HG02870 (cell line): ENCODE results near the gene PNPO.
"Not testable (repeated sequence)": the region's sequence is repeated elsewhere in the genome, so short reads cannot be mapped to it uniquely, and the experiment has no call there.

ENCODE experiments used
- ATAC-seq: cut with Tn5 transposase; IDR thresholded peaks from one replicate; pipeline ENCODE4 v1.9.1; 2021; ENCODE audit warnings: mild to moderate bottlenecking, moderate library complexity; ENCODE audit not compliant: unreplicated experiment

The PNPO gene

DNA sequence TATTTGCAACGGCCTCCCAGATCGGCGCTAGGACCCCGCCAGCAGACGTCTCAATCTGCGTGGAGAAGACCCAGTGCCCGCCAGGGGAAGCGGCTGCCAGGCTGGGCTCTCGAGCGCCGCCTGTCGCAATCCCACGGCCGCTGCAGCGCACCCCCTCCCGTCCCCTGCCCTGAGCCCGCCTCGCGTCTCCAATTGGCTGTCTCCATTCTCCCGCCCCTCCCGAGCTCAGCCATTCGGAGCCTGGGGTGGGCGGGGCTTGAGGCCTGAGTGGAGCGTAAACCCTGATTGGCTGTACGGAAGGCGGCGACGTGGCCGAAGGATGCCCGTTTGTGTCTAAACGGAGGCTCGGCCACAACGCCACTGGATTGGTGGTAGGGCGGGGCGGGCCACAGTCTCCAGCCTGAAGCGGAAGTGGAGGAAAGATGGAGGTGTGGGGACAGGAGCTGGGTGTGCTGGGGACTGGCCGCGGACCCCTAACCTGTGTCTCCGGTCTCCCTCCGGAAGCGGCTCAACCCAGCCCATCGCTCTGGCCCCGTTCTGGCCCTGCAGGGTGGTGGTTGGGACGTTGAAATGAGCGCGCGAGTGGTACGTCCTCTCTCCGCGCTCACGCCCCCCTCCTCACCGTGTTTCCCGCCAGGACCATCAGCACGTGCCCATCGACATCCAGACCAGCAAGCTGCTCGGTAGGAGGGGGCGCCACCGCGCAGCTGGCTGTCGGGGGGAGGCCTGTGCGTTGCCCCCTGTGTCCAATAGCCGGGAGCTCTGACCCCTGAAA is 29.5 kb downstream of the PNPO start, which contains the start of gene CDK5RAP3:
CDK5RAP3 (plus strand) TSS at position 389 of the 775 bp plus-strand sequence; CDS start at position 423, 34 bp downstream.
- ATAC-seq, result peak; percentile 94

DNA sequence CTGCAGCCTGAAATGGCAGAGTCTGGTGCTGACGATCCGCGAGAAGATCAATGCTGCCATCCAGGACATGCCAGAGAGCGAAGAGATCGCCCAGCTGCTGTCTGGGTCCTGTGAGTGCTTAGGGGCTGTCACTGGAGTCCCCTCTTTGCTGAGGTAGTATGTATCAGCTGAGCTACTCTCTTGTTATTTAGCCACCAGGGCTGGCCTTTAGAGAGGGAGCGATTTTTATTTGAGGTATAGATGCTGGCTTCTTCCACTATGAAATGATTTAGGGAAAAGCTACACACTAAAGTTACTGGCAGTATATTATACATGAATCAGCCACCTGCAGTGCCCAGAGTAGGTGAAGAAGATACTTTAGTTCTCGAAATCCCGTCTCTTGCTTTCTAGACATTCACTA is 32.2 kb downstream of the PNPO start:
- no peak for ATAC-seq

DNA sequence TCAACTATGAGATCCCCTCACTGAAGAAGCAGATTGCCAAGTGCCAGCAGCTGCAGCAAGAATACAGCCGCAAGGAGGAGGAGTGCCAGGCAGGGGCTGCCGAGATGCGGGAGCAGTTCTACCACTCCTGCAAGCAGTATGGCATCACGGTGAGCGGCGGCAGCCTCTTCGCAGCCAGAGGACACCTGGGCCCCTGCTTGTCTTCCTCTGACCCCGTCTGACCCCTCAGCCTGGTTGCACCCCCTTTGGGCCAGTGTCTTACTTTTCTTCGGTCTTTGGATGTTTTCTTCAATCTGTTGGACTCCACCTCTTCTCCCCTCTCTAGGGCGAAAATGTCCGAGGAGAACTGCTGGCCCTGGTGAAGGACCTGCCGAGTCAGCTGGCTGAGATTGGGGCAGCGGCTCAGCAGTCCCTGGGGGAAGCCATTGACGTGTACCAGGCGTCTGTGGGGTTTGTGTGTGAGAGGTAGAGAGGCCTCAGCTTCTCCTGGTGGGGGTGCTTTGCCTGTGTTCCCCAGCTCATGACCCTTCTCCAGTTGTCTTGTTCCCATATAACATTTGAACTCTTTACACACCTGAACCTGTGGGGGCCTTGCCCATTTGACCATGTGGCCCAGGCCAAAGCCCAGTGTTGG is 33.9 kb downstream of the PNPO start:
- no peak for ATAC-seq

DNA sequence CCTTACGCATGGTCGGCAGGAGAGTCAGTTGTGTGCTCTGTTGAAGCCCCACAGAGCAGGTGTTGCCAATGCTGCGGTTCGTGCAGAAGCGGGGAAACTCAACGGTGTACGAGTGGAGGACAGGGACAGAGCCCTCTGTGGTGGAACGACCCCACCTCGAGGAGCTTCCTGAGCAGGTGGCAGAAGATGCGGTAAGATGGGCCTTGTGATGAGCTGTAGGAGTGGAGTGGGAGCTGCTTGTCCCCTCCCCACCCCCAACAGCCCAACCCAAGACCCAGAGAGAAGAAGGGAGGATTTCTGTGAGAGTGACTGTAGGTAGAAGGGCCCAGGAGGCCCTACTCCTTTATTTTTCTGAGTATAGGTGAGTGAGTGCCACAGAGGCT is 34.4 kb downstream of the PNPO start:
- no peak for ATAC-seq

DNA sequence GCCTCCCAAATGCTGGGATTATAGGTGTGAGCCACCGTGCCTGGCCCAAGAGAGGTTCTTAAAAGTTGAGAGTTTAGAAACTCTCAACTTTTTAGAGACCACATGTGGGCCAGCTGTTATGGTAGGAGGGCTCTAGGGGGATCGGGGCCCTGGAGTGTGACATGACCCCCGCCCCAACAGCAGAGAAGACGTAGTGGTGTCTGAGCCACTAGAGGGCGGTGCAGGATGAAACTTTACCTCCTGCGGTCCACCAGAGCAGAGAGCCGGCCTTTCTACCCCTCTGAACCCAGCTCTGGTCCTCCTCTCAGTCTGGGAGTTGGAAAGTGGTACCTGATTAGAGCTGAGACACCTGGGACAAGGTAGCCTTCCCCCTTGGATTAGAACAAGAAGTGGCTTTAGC is 37.0 kb downstream of the PNPO start:
- ATAC-seq, result no peak

DNA sequence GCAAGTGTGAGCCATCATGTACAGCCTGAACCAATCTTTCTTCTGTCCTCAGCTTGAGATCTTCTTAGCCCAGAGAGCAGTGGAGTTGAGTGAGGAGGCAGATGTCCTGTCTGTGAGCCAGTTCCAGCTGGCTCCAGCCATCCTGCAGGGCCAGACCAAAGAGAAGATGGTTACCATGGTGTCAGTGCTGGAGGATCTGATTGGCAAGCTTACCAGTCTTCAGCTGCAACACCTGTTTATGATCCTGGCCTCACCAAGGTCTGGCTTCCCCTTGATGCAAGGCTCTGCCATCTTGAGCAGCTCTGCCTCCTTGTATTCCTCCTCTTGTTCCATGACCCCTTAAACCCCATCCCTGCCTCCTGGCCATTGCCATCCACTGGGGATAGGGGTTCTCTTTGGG is 39.2 kb downstream of the PNPO start:
- no peak for ATAC-seq

DNA sequence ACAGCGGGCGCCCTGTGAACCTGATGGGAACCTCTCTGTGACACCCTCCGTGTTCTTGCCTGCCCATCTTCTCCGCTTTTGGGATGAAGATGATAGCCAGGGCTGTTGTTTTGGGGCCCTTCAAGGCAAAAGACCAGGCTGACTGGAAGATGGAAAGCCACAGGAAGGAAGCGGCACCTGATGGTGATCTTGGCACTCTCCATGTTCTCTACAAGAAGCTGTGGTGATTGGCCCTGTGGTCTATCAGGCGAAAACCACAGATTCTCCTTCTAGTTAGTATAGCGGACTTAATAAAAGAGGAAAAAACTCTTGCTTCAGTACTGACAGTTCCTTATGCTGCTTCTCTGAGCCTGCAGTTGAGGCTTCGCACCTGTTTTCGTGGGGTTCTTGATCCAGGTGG is 40.1 kb downstream of the PNPO start:
- ATAC-seq, result no peak

DNA sequence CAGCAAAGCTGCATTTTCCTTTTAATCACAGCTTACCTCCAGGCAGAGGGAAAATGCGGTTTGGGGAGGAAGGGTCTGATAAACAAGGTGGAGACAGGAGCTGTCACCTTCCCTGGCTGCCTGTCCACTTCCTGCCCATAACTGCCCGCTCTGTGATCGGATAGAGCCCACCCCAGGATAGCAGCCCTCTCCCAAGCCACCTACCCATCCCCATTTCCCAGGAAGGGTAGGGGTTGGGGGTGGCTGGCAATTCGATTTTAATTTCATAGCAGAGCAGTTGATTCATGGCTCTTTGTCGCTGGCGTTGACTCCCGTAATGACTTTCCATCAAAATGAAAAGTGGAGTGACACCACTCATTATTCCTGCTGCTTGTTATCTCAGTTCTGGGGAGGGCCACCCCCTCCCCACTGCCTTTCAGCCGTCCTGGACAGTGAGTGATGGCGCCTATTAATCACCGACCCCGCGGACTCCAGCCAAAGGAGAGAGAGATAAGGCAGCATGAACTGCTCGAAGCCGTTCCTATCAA is 40.8 kb downstream of the PNPO start:
- ATAC-seq, result no peak

DNA sequence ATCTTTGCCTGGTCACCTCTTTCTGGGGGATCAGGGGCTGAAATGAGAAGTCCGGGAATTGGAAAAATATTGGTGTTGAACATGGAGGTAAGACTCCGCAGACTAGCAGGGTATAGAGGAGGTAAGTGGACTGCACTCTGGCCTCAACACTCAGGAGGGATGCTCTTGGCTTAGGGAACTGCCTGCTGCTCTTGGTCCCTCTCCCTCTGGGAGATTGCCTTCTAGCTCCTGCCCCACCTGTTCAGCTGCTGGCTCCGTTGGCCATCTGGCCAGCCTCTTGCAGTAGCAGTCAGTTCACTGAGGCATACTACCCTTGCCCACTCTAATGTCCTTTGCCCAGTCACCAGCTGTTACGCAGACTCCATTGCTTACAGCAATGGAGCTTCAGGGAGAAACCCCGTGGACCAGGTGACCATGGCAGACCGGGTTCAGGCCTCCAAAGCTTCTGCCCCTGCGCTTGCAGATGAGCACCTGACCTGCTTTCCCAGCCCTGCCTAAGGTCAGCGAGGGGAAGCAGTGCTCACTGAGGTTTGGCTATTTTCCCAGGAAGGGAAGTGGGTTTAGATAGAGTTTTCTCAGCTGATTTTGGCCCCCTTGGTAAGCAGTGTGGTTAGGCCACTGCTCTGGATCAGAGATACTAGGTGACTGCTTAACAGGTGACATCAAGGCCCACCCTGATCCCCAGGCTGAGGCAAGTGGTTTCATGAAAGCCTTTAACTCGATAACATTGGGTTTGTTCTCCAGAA is 41.4 kb downstream of the PNPO start:
- no peak for ATAC-seq

DNA sequence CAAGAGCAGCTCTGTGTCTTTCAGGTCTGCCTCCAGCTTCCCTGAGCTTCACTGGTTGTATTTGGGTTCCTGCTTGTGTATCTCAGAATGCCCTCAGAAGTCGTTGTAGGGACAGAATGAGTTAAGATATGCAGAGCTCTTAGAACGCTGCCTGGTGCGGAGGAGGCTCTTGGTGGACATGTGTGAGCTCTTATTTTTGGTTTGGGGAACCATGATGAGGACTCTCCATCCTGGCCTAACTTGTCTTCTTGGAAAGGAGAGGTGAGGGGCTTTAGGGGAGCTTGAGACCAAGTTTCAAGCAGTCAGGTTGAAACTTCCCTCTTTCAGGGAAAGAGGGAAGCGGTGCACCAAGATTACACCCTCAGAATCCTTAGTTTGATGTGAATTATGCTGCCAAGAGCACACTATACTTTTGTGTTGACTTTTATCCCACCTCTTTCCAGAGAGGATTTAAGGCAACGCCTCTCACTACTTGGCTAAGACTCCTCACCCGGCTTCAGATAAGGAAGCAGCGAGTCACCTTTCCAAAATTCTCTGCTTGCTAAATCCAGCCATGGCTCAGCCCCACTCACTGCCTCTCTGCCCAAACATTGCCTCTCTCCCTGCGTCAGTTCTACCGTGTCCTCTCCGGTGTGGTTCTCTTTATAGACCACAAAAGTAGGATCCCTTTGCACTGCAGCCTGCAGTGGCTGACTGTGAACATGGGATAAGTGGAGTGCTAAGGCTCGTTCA is 42.3 kb downstream of the PNPO start:
- no peak for ATAC-seq

DNA sequence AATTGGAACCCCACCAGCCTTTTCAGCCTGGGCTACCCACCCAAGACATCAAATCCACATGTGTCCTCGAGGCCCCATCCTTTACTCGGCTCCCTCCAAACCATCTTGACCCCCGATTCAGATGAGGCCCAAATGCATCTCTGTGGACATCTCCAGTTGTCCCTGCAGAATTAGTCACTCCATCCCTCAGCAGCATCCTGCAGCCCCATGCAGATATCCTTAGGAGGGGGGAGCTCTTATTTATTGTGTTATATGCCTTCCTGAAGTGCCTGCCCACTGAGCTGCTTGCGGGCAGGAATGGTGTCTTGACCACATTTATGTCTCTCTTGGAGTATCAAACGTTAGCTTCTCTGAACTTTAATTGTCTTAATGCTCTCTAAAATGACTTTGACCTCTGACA is 45.1 kb downstream of the PNPO start:
- no peak for ATAC-seq

DNA sequence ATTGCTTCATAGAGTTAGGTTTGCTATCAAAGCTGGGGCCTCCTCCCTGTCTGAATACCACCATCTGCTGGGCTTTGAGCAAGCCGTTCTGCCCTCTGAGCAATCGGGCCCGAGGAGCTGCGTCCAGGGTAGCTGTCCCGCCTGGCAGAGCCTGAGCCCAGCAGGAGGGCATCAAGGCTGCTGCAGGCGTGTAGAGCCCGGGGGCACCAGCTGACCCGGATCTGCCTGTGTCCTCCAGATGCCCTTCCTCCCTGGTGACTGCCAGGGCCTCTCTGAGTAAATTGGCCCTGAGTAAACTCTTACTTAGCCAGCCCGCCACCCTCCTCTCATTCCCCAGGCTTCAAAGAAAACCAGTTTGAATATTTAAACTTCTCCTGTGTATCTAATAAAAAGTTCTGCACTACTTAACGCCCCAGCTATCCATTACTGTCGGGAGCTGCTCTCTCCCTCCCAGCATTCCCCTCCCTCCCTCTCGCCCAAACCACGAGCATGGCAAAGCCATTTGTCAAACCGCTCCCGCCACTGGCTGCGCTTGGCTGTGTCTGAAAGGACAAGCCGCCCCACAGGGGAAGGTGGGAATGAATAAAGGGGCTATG is 46.0 kb downstream of the PNPO start:
- no peak for ATAC-seq

DNA sequence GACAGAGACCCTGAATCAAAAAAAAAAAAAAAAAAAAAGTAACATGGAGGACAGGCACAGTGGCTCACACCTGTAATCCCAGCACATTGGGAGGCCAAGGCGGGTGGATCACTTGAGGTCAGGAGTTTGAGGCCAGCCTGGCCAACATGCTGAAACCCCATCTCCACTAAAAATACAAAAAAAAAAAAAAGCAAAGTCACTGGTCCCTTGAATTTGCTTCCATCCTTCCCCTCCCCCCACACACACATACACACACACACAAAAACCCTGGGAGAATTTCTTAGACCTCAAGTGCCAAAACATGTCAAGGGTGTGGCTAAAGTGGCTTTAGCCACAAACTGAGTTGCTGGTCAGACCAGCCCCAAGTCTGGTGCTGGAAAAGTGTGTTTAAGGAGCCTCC is 47.1 kb downstream of the PNPO start:
- ATAC-seq, result not testable (repeated sequence)

DNA sequence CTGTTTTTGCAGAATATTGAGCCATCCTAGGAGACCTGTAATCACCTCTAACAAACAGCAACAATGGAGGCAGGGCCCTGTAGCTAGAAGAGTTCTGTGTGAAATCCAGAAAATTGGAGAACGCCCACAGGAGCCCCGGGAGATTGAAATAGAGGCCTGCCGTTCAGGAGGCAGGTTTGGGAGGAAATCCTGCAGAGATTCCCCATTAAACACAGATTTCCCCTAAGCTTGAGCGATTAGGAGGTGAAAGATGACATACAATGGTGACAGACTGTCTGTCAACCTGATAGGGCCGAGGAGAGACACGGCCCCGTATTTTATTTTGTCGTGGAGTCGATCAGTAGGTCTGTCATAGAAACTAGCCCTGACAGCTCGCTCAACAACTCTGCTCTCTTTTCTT is 47.8 kb downstream of the PNPO start:
- no peak for ATAC-seq

DNA sequence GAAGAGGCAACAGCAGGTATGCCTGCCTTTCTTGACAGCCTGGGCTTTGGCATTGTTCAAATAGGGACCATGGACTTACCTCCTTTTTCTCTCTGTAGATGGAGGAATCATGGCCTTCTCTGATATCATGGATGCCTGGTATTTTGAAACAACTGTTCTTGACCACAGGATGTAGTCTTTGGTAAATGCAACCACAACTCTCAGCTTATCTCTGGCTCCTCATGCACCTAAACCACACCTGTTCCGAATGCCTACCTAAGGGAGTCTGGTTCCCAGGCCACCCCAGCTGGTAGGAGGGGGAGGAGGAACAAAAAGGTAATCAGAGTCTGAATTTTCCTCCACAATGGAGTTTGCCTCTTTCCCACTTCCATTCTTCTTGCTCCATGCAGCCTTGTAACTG is 48.3 kb downstream of the PNPO start:
- ATAC-seq, result no peak

DNA sequence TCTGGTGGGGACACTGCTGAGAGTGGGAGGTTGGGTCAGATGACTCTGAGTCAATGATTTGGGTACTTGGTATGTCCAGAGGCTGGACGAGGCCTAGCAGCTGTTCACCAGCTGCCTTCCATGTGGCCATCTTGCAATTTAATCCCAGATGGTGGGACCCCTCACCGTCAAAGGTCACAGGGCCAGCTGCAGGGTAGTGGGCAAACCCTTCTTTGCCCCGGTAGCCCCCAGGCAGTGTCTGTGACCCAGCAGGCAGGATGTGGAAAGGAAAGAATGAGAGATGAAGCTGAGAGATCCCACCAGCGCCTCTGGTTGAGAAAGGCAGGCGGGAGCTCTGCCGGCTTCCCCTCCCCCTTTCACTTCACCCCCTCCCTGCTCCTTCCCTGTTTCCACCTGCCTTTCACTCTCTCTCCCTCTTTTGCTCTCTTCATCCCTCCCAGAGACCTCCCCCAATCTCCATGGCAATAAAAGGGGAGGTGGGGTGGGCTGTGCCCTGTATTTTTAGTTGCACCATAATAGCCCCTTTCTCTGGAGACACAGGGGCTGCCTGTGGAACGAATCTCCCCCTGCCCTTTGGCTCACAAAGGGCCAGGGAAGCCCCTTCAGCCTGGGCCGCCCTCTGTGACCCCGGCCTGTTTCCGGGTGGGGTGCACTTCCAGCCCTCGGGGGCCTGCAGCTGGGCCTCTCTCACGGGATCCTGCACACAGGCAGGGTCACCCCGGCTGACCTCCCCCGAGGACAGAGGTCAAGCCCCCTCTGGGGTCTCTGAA is 49.8 kb downstream of the PNPO start:
- ATAC-seq, result no peak

DNA sequence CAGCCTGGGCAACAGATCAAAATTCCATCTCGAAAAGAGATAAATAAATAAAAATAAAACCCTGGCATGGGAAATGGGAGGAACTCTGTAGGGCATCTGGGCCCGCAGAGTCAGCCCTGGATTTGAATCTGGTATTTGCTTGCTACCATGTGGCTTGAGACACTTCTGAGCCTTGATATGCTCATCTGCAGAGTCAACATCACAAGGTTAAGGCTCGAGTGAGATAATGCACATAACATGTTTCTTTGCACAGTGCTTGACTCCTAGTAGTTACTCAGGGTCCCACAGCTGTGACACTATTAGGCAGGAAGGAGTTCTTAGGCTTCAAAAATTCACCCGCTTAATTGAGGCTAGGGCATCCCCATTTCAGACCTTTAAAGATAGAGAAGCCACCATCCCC is 50.8 kb downstream of the PNPO start:
- ATAC-seq, result no peak

DNA sequence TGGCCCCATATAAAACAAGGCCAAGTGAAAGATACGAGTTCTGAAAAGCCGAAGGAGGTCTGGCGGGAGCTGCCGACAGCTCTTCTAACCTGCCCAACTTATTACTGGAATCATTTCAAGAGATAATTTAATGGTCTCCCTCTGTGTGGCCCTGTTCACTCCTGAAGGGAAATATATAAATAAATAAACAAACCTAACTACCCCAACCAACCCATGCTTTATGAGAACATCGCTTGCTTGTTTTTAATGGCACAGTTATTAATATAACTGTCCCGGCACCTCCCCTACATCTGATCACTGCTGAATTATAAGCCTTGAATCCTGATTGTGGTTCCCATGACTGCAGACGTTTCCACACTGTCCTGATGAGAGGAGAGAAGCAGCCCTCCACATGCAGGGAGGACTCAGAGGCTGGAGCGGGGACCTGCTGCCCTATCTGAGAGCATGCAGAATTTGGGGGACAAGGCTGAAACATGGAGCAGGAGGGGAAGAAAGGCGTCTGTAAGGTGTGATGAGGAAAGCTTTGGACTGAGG is 51.7 kb downstream of the PNPO start:
- no peak for ATAC-seq

DNA sequence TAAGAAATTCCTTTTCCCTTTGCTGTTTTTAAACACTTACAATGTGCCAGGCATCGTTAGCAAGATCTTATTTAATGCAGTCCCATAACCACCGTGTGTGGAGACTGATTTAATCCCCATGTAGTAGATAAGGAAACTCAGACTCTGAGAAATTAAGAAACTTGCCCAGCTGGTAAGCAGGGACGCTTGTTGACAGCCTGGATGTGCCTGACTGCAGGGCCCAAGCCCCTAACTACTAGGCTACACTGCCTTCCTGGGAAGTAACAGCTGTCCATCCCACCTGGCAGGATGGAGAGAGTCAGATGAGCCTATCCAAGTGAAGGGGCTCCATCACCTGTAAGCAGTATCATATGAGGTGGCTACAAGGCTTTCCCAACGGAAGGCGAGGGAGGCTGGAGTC is 52.6 kb downstream of the PNPO start:
- ATAC-seq, result no peak

DNA sequence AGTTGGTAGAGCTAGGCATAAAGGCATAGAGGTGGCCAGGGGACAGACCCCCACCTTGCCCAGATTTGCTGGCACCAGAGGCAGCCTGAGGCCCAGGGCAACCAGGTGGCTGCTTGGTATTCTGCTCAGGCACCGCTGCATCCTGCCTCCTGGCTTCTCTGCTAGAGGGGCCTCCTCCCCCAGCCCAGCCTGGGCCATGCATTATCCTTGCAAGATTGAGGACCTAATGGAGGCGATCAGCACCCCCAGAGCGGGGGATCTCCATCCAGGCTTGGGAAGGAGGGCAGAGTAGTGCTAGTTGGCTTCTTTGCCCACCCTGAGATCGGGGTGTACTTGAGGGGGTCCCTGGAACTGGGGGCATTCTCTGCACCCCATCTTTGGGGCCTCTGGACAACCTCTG is 53.4 kb downstream of the PNPO start:
- ATAC-seq, result no peak
